GM12878 (cell line): ENCODE results near the gene CSRP2. TPM values are rescaled to one million over a fixed set of nuclear protein-coding genes. Genes with fewer than 3 reads are reported as not detected.
A peak's percentile ranks its signal among the peaks of the same experiment; 100 is the strongest.

ENCODE experiments used
- ATAC-seq: fragments of 200-7000 bp; cut with Tn5 transposase; 3 replicates; pipeline ENCODE4 v1.9.1; 2020; ENCODE audit warnings: mild to moderate bottlenecking, moderate library complexity
- BruUV-seq: library from RNA; stranded (reverse); fragments of 400-500 nt; replicated peaks from 2 replicates; lab custom pipeline; 2021; lab: Mats Ljungman, UMichigan
- CTCF ChIA-PET: fragments of 300-600 bp; sonication (Branson Sonifier 250); formaldehyde crosslinking; extraction: SDS; loops from one replicate; lab custom pipeline; 2021; ENCODE audit warnings: inconsistent platforms; lab: Yijun Ruan, JAX
- POLR2A ChIA-PET: fragments of 350-600 bp; formaldehyde crosslinking; extraction: SDS; loops from one replicate; lab custom pipeline; 2021; ENCODE audit warnings: inconsistent platforms; lab: Charles Lee
- RAD21 ChIA-PET: fragments of 300-600 bp; sonication (Branson Sonifier 250); formaldehyde crosslinking; loops from one replicate; lab custom pipeline; 2023; ENCODE audit warnings: antibody characterized with exemption; ENCODE audit not compliant: unreplicated experiment; lab: Charles Lee
- SMC1A ChIA-PET: fragments of 300-600 bp; sonication (Branson Sonifier 250); formaldehyde crosslinking; loops from one replicate; lab custom pipeline; 2023; ENCODE audit not compliant: unreplicated experiment, uncharacterized antibody; lab: Charles Lee
- DNase-seq: peaks from one replicate; pipeline ENCODE4 v3.0.0-alpha.2; 2011; ENCODE audit warnings: low read depth, low spot score
- FAIRE-seq: peaks from 3 replicates; lab custom pipeline; 2011; peaks lifted over from hg19 to GRCh38; lab: Jason Lieb, UNC
- H2AFZ ChIP-seq: 2 replicates; pipeline ENCODE4 v1.6.0; 2011; ENCODE audit warnings: low read depth, low read length, control low read depth; ENCODE audit not compliant: control insufficient read depth
- H3K27ac ChIP-seq: 2 replicates; pipeline ENCODE4 v1.5.1; 2011; ENCODE audit warnings: control low read depth; ENCODE audit not compliant: control insufficient read depth, insufficient read depth
- H3K27me3 ChIP-seq, 2 experiments: replicated peaks in 1 of 2; 2 replicates each; pipeline versions ENCODE4 v1.6.0 to v1.6.1; 2011; ENCODE audit warnings: low read length in 1 of 2; ENCODE audit not compliant: control insufficient read depth in 2 of 2, insufficient read depth in 2 of 2
- H3K36me3 ChIP-seq, 2 experiments: 2 replicates each; pipeline ENCODE4 v1.5.1; 2011; ENCODE audit warnings: low read length in 1 of 2; ENCODE audit not compliant: control insufficient read depth in 2 of 2, insufficient read depth in 2 of 2
- H3K4me1 ChIP-seq: 2 replicates; pipeline ENCODE4 v1.6.1; 2011; ENCODE audit warnings: mild to moderate bottlenecking, low read length, moderate library complexity, mixed read lengths; ENCODE audit not compliant: control insufficient read depth, insufficient read depth
- H3K4me2 ChIP-seq: 2 replicates; pipeline ENCODE4 v1.6.0; 2011; ENCODE audit warnings: control low read depth; ENCODE audit not compliant: control insufficient read depth, insufficient read depth
- H3K4me3 ChIP-seq: fragments of 200-600 bp; sonication (generic); 2 replicates; pipeline ENCODE4 v1.5.1; 2016
- H3K79me2 ChIP-seq: 2 replicates; pipeline ENCODE4 v1.6.0; 2011; ENCODE audit warnings: low read length; ENCODE audit not compliant: control insufficient read depth, insufficient read depth
- H3K9ac ChIP-seq: 2 replicates; pipeline ENCODE4 v1.8.0; 2011; ENCODE audit warnings: low read length, control low read depth, mixed read lengths; ENCODE audit not compliant: control insufficient read depth, insufficient read depth
- H3K9me3 ChIP-seq: replicated peaks from 3 replicates; pipeline ENCODE4 v1.5.1; 2011; ENCODE audit warnings: mild to moderate bottlenecking, low read length; ENCODE audit not compliant: control insufficient read depth, insufficient read depth
- H4K20me1 ChIP-seq: 2 replicates; pipeline ENCODE4 v1.6.0; 2011; ENCODE audit not compliant: control insufficient read depth, insufficient read depth
- IKZF1 ChIP-seq: fragments of 450-650 bp; conservative IDR thresholded peaks from 2 replicates; pipeline ENCODE4 v1.6.1; 2017; ENCODE audit warnings: antibody characterized with exemption, mild to moderate bottlenecking
- JUNB ChIP-seq: IDR thresholded peaks from 2 replicates; pipeline ENCODE4 v1.6.1; 2016; ENCODE audit warnings: antibody characterized with exemption, mild to moderate bottlenecking
- MAX ChIP-seq: IDR thresholded peaks from 2 replicates; pipeline ENCODE4 v1.6.1; 2012; ENCODE audit warnings: low read depth, low read length, improper control_type of control experiment
- MEF2B ChIP-seq: fragments of 450-650 bp; IDR thresholded peaks from 2 replicates; pipeline ENCODE4 v1.6.1; 2018; ENCODE audit warnings: mild to moderate bottlenecking, moderate library complexity; ENCODE audit not compliant: partially characterized antibody, poor library complexity, severe bottlenecking
- MTA2 ChIP-seq: fragments of 450-650 bp; IDR thresholded peaks from 2 replicates; pipeline ENCODE4 v1.6.1; 2016; ENCODE audit warnings: low read depth, mild to moderate bottlenecking, moderate library complexity
- WGBS: methylation state at CpG from one replicate; pipeline ENCODE4 v1.1.6; 2016; ENCODE audit warnings: low lambda C conversion rate; ENCODE audit not compliant: insufficient replicate concordance, insufficient coverage; ENCODE audit errors: missing lambda C conversion rate; 5-methylcytosine and 5-hydroxymethylcytosine counted together
- in situ Hi-C: fragments of 300-500 bp; cut with MboI; formaldehyde crosslinking; loops from 9 replicates; pipeline ENCODE4 v1.14.3; 2018; ENCODE audit warnings: mixed read lengths
- intact Hi-C: fragments of 100-400 bp; cut with micrococcal nuclease; formaldehyde crosslinking; loops from one replicate; pipeline ENCODE4 v1.14.2; 2022; ENCODE audit not compliant: unreplicated experiment
- polyA plus RNA-seq, 11 experiments: library from polyadenylated mRNA; depleted of rRNA in 4 of 11; unstranded in 6 of 11; stranded (reverse) in 5 of 11; fragments of >200 nt; fragmentation: Nextera tagmentation in 4 of 11; fragmentation: Illumina TruSeq in 1 of 11; extraction: Ambion mirVana in 4 of 11; extraction: Trizol in 1 of 11; gene quantifications; 1 replicate in 1 of 11; 2 replicates in 10 of 11; pipeline versions ENCODE4 v1.2.1 to v1.2.3, GENCODE V29; 2011 to 2016; ENCODE audit warnings: inconsistent platforms in 2 of 11, missing spikeins in 2 of 11, low read depth in 1 of 11
- total RNA-seq, 4 experiments: library from RNA; depleted of rRNA in 3 of 4; stranded (reverse); fragments of >200 nt in 3 of 4; fragmentation: Illumina TruSeq in 1 of 4; extraction: Trizol in 1 of 4; gene quantifications; 2 replicates each; pipeline versions ENCODE4 v1.2.1 to v1.2.3, GENCODE V29; 2013 to 2021
- TF ChIP-seq, protein P1 (sequence below): fragments of 150-350 bp; IDR thresholded peaks from 2 replicates; pipeline ENCODE4 v1.6.1; 2016; ENCODE audit warnings: low read depth, low read length

CSRP2 gene
- total and polyA plus RNA-seq, 10 of the 15 experiments (the other 5 are each of a cell fraction or from before 2014, with no cell fraction given): 0.08 to 1.6 (median 0.52) TPM

- H3K36me3 ChIP-seq: no peaks in the 10 kb centered on the region
- ATAC-seq: peak; percentile 49
- WGBS: 25% methylated on average over 3 of the region's 3 CpGs
- H4K20me1 ChIP-seq: no peaks in the 10 kb centered on the region
- no peaks in the 10 kb centered on the region; the same call in 1 of the 3 replicates for H3K9me3 ChIP-seq
- H3K27ac ChIP-seq: no peak overlapping the region
- no peak for DNase-seq
- TF ChIP-seq, protein P1, sequence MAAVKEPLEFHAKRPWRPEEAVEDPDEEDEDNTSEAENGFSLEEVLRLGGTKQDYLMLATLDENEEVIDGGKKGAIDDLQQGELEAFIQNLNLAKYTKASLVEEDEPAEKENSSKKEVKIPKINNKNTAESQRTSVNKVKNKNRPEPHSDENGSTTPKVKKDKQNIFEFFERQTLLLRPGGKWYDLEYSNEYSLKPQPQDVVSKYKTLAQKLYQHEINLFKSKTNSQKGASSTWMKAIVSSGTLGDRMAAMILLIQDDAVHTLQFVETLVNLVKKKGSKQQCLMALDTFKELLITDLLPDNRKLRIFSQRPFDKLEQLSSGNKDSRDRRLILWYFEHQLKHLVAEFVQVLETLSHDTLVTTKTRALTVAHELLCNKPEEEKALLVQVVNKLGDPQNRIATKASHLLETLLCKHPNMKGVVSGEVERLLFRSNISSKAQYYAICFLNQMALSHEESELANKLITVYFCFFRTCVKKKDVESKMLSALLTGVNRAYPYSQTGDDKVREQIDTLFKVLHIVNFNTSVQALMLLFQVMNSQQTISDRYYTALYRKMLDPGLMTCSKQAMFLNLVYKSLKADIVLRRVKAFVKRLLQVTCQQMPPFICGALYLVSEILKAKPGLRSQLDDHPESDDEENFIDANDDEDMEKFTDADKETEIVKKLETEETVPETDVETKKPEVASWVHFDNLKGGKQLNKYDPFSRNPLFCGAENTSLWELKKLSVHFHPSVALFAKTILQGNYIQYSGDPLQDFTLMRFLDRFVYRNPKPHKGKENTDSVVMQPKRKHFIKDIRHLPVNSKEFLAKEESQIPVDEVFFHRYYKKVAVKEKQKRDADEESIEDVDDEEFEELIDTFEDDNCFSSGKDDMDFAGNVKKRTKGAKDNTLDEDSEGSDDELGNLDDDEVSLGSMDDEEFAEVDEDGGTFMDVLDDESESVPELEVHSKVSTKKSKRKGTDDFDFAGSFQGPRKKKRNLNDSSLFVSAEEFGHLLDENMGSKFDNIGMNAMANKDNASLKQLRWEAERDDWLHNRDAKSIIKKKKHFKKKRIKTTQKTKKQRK: no peak
- TF ChIP-seq IKZF1 (no peak), JUNB (peak; percentile 16; the same call in 1 of the 2 replicates), MEF2B (peak; percentile 48), MAX (no peak), MTA2 (peak; percentile 48)
- ChIA-PET SMC1A (interaction anchor here (1.0 to 1.4 kb wide), 4 partner anchors 8 to 43 kb away, joined by 3 to 5 read pairs (median 4); no protein-coding TSS in a partner anchor), POLR2A (no interaction called here), RAD21 (no interaction called here), CTCF (interaction anchor here (0.5 to 1.8 kb wide), 7 partner anchors 9 to 1321 kb away, joined by 3 to 5 read pairs (median 3); no protein-coding TSS in a partner anchor)
- no peak for FAIRE-seq
- peak overlapping the region; percentile 57; the same call in 1 of the 2 replicates for H3K4me2 ChIP-seq
- intact Hi-C loops: no loop called here
- BruUV-seq: no TSS peak
- H2AFZ ChIP-seq: no peak overlapping the region
- no peaks in the 10 kb centered on the region for H3K4me1 ChIP-seq
- H3K9ac ChIP-seq: no peak overlapping the region
- in situ Hi-C loops: no loop called here
- H3K79me2 ChIP-seq: no peaks in the 10 kb centered on the region
- H3K4me3 ChIP-seq: no peak overlapping the region
- H3K27me3 ChIP-seq: no peaks in the 10 kb centered on the region
Measured at GRCh38 chr12:76836633-76837032, 42.2 kb downstream of the CSRP2 start.
